Left forelimb (tissue), 1 donor: Measurements from ENCODE around the gene ST7.

Experiments
- DNase-seq: peaks from one replicate; pipeline ENCODE4 v3.0.0-alpha.2; 2018; ENCODE audit warnings: low spot score

Gene ST7

GRCh38 chr7:116979430-116979829, 26.1 kb downstream of the ST7 start:
- DNase-seq, result no peak

GRCh38 chr7:116980354-116980753, 27.1 kb downstream of the ST7 start:
- no peak for DNase-seq

GRCh38 chr7:116981939-116982338, 28.6 kb downstream of the ST7 start:
- DNase-seq, result no peak

GRCh38 chr7:116984511-116984910, 31.2 kb downstream of the ST7 start:
- DNase-seq, result no peak

- no peak for DNase-seq
These were observed 31.6 kb downstream of the ST7 start for GRCh38 chr7:116984917-116985316.

GRCh38 chr7:116985575-116985974, 32.3 kb downstream of the ST7 start:
- DNase-seq, result no peak

- no peak for DNase-seq
These were observed 33.6 kb downstream of the ST7 start for GRCh38 chr7:116986611-116987565.

GRCh38 chr7:116988363-116988989, 35.2 kb downstream of the ST7 start:
- DNase-seq, result no peak

GRCh38 chr7:116990056-116990455, 36.8 kb downstream of the ST7 start:
- DNase-seq, result no peak

- DNase-seq, result no peak
These were observed 37.9 kb downstream of the ST7 start for GRCh38 chr7:116991233-116991632.

- DNase-seq, result no peak
These were observed 41.3 kb downstream of the ST7 start for GRCh38 chr7:116994611-116995010.

- DNase-seq, result no peak
These were observed 44.7 kb downstream of the ST7 start for GRCh38 chr7:116997972-116998371.

GRCh38 chr7:116998567-116999175, 45.4 kb downstream of the ST7 start:
- DNase-seq, result no peak

GRCh38 chr7:116999311-116999710, 46.0 kb downstream of the ST7 start:
- DNase-seq, result no peak

- no peak for DNase-seq
These were observed 48.0 kb downstream of the ST7 start for GRCh38 chr7:117001283-117001682.

- DNase-seq, result no peak
These were observed 51.6 kb downstream of the ST7 start for GRCh38 chr7:117004899-117005298.

GRCh38 chr7:117005449-117005848, 52.1 kb downstream of the ST7 start:
- DNase-seq, result no peak

GRCh38 chr7:117006907-117007684, 53.8 kb downstream of the ST7 start:
- no peak for DNase-seq

- no peak for DNase-seq
These were observed 55.0 kb downstream of the ST7 start for GRCh38 chr7:117008118-117008885.

- DNase-seq, result no peak
These were observed 55.7 kb downstream of the ST7 start for GRCh38 chr7:117008886-117009531.
